Measurements from ENCODE around the gene ZDHHC13. TPM values are rescaled to one million over a fixed set of nuclear protein-coding genes. Genes with fewer than 3 reads are reported as not detected.

The ZDHHC13 gene
- total and polyA plus RNA-seq, 2 of the 8 experiments (the other 6 are each of a cell fraction or from before 2014, with no cell fraction given), result 22.4 to 24.1 TPM

DNA sequence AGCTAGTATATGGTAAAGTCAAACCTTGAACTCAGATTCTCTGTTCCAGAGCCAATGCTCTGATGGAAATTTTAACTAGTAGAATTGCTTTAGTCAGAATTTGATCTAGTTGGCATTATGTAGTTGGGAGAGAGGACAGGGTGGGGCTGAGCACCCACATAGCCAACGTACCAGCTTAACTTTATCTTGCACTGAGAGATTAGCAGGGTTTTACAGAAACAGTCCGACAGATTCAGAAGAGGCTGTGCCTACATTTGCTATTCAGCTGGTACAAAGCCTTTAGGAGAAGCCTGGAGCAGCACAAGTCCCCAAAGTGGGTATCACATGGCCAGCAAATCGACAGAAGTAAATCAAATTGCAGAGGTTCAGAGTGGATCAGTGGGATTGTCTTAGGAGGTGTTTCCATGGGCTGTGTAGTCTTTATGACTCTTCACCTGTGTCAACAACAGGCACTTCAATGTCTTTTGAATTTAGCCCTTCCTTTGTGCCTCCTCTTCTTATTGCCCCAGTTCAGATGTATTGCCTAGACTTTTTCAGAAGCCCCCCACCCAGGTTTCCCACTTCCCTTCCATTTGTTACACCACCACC lies 92.1 kb downstream of the ZDHHC13 start:
- peaks cover 0 to 5% (median 2%) of the 10 kb centered on the region in 4 experiments; a peak in 3 of 7 replicates for H3K4me1 ChIP-seq (replicated peaks in 1 of 4; ENCODE audit: control insufficient read depth in 3 of 4, insufficient read depth in 4 of 4, low read length in 3 of 4)
- H4K8ac ChIP-seq (ENCODE audit: extremely low read depth, insufficient read depth, low read length), result no peak overlapping the region
- no peak overlapping the region for H3K14ac ChIP-seq (ENCODE audit: insufficient read length)
- no peak overlapping the region for H2AFZ ChIP-seq (ENCODE audit: low read length)
- no peaks in the 10 kb centered on the region for H3K9me3 ChIP-seq (ENCODE audit: insufficient read depth in 2 of 2, low read depth in 1 of 2, low read length in 1 of 2)
- H4K5ac ChIP-seq (ENCODE audit: insufficient read length, low read depth, low read length), result no peak overlapping the region
- H3K79me2 ChIP-seq (ENCODE audit: control insufficient read depth in 1 of 2, insufficient read depth in 2 of 2, low read length in 2 of 2), result no peaks in the 10 kb centered on the region
- H2BK5ac ChIP-seq (ENCODE audit: low read depth, low read length), result no peak overlapping the region
- no peak overlapping the region for H2AK5ac ChIP-seq (ENCODE audit: low read depth, low read length)
- 0 out of 2 replicates have a peak, but pooled peaks cover 3% of the 10 kb centered on the region for H3K23me2 ChIP-seq (ENCODE audit: low read depth, low read length)
- no peak overlapping the region for H3K4me2 ChIP-seq (ENCODE audit: insufficient read depth in 1 of 2, low read depth in 2 of 2, low read length in 2 of 2)
- H3K56ac ChIP-seq (replicated peaks; ENCODE audit: insufficient read length, low read depth, low read length), result no peak overlapping the region
- no peak overlapping the region for H3K23ac ChIP-seq (ENCODE audit: insufficient read length)
- no peak overlapping the region for H2BK120ac ChIP-seq (replicated peaks; ENCODE audit: low read depth, low read length)
- no peak overlapping the region for H3K4ac ChIP-seq (replicated peaks; ENCODE audit: insufficient read length, low read depth, low read length)
- H2BK12ac ChIP-seq (ENCODE audit: low read depth, low read length), result no peak overlapping the region
- H3K36me3 ChIP-seq (ENCODE audit: control insufficient read depth in 2 of 4, insufficient read depth in 4 of 4, low read length in 3 of 4), result no peaks in the 10 kb centered on the region
- no peaks in the 10 kb centered on the region for H4K20me1 ChIP-seq (replicated peaks in 1 of 2; ENCODE audit: control insufficient read depth in 1 of 2, insufficient read depth in 2 of 2, low read length in 2 of 2)
- H3K27ac ChIP-seq (ENCODE audit: low read depth, low read length), result no peak overlapping the region
- 83% methylated on average over 3 of the region's 3 CpGs; no CpG with 5 or more reads in 1 of the 2 experiments for WGBS, 2 experiments (ENCODE audit: extremely low coverage in 1 of 2, insufficient coverage in 1 of 2, insufficient read length in 1 of 2, insufficient replicate concordance in 2 of 2, low coverage in 1 of 2, low lambda C conversion rate in 2 of 2, missing lambda C conversion rate in 1 of 2)
- DNase-seq (ENCODE audit: low read depth in 1 of 2, low spot score in 2 of 2) (no peak), FAIRE-seq (no peak)
- no peak overlapping the region for H3K4me3 ChIP-seq (ENCODE audit: extremely low read depth in 1 of 4, insufficient read depth in 2 of 4, low read depth in 3 of 4, low read length in 4 of 4)
- no peak overlapping the region for H4K91ac ChIP-seq (replicated peaks; ENCODE audit: insufficient read length, low read length)
- H2BK15ac ChIP-seq (ENCODE audit: low read length), result no peak overlapping the region
- no peak overlapping the region for H3K18ac ChIP-seq (ENCODE audit: extremely low read depth, low read length)
- no peaks in the 10 kb centered on the region for H3K27me3 ChIP-seq (replicated peaks in 1 of 4; ENCODE audit: control insufficient read depth in 3 of 4, extremely low read depth in 1 of 4, insufficient read depth in 3 of 4, low read length in 3 of 4)
- no peak overlapping the region for H3K9ac ChIP-seq (replicated peaks in 1 of 4; ENCODE audit: extremely low read depth in 1 of 4, low read depth in 3 of 4, low read length in 3 of 4)
- TF ChIP-seq ASH2L (IDR thresholded peaks at IDR 0.05; ENCODE audit: low read length) (no peak), SP1 (IDR thresholded peaks at IDR 0.05; ENCODE audit: low read depth, low read length) (no peak), SP2 (IDR thresholded peaks at IDR 0.05; ENCODE audit: low read length) (no peak), NANOG (IDR thresholded peaks at IDR 0.05; ENCODE audit: insufficient read depth, low read depth, low read length, poor library complexity, severe bottlenecking) (no peak), POU5F1 (IDR thresholded peaks at IDR 0.05; ENCODE audit: low read depth, low read length) (no peak), EGR1 (IDR thresholded peaks at IDR 0.05; ENCODE audit: borderline replicate concordance, low read depth, low read length) (no peak), FOSL1 (IDR thresholded peaks at IDR 0.05; ENCODE audit: insufficient read depth, low read depth, low read length) (no peak), TAF1 (IDR thresholded peaks at IDR 0.05; ENCODE audit: low read depth, low read length) (no peak)
- TF ChIP-seq, protein P1, sequence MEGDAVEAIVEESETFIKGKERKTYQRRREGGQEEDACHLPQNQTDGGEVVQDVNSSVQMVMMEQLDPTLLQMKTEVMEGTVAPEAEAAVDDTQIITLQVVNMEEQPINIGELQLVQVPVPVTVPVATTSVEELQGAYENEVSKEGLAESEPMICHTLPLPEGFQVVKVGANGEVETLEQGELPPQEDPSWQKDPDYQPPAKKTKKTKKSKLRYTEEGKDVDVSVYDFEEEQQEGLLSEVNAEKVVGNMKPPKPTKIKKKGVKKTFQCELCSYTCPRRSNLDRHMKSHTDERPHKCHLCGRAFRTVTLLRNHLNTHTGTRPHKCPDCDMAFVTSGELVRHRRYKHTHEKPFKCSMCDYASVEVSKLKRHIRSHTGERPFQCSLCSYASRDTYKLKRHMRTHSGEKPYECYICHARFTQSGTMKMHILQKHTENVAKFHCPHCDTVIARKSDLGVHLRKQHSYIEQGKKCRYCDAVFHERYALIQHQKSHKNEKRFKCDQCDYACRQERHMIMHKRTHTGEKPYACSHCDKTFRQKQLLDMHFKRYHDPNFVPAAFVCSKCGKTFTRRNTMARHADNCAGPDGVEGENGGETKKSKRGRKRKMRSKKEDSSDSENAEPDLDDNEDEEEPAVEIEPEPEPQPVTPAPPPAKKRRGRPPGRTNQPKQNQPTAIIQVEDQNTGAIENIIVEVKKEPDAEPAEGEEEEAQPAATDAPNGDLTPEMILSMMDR (IDR thresholded peaks at IDR 0.05; ENCODE audit: control extremely low read depth in 1 of 3, insufficient read depth in 1 of 3, low read depth in 1 of 3, low read length in 3 of 3), result no peak
- H3K79me1 ChIP-seq (ENCODE audit: low read depth, low read length), result no peaks in the 10 kb centered on the region
- POLR2A ChIA-PET (ENCODE audit: partially characterized antibody), result no interaction called here
- H2BK20ac ChIP-seq (ENCODE audit: low read length), result no peak overlapping the region
- CTCF ChIA-PET (ENCODE audit: partially characterized antibody), result interaction anchor here (0.6 to 1.2 kb wide), 2 partner anchors 132 to 1530 kb away, joined by 3 read pairs; no protein-coding TSS in a partner anchor
